Brain microvascular endothelial cell (primary cell): ENCODE results near the gene CADM1.
A peak's percentile ranks its signal among the peaks of the same experiment; 100 is the strongest.

Experiments
- DNase-seq: peaks from one replicate; pipeline ENCODE4 v3.0.0-alpha.2; 2020
- H3K27ac ChIP-seq: fragments of 250-450 bp; sonication (Bioruptor Pico); 2 replicates; pipeline ENCODE4 v1.5.1; 2020; ENCODE audit warnings: mild to moderate bottlenecking, moderate library complexity
- H3K27me3 ChIP-seq: fragments of 250-450 bp; sonication (Bioruptor Pico); replicated peaks from 2 replicates; pipeline ENCODE4 v1.5.1; 2020; ENCODE audit warnings: mild to moderate bottlenecking
- H3K36me3 ChIP-seq: fragments of 250-450 bp; sonication (Bioruptor Pico); replicated peaks from 2 replicates; pipeline ENCODE4 v1.5.1; 2020; ENCODE audit warnings: mild to moderate bottlenecking
- H3K4me3 ChIP-seq: 2 replicates; pipeline ENCODE4 v1.5.1; 2011; ENCODE audit warnings: low read depth, mild to moderate bottlenecking, control low read depth, low read length, moderate library complexity
- in situ Hi-C: cut with HindIII; loops from 2 replicates; pipeline ENCODE4 v1.10.0; 2017; ENCODE audit warnings: low sequenced_read_pairs, low pct_ligation_motif_present
- TF ChIP-seq, protein P1 (sequence below): IDR thresholded peaks from 2 replicates; pipeline ENCODE4 v1.5.1; 2011; ENCODE audit warnings: low read depth, mild to moderate bottlenecking, moderate library complexity, low read length, control low read depth, inconsistent platforms; ENCODE audit errors: missing control alignments

Gene CADM1

DNA sequence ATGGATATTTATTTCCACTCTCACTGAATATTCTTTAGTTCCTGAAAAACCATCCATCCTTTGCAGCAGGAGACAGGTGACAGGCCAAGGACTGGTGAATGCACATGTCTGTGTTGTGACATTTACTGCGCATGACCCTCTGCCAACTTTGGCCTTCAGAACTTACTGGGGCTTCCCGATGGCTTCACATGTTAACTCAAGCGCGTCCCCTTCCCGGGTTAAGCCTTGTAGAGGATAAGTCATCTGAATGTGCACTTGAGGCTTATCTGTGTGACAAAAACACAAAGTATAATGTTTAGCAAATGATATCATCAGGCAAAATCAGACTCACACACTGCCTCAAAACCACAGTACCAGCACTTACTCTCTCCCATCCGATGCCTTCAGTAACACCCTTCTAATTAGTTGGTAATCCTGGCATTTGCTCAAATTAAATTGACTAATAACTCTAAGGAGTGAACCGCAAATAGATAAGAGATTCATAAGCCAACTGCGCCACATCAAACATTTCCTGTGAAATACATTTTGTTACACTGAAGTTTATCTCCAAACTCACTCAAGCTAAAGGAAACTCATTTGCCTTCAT is 286.4 kb downstream of the CADM1 start:
- in situ Hi-C loops, result no loop called here
- H3K36me3 ChIP-seq, result no peaks in the 10 kb centered on the region
- H3K4me3 ChIP-seq, result no peak overlapping the region
- TF ChIP-seq, protein P1, sequence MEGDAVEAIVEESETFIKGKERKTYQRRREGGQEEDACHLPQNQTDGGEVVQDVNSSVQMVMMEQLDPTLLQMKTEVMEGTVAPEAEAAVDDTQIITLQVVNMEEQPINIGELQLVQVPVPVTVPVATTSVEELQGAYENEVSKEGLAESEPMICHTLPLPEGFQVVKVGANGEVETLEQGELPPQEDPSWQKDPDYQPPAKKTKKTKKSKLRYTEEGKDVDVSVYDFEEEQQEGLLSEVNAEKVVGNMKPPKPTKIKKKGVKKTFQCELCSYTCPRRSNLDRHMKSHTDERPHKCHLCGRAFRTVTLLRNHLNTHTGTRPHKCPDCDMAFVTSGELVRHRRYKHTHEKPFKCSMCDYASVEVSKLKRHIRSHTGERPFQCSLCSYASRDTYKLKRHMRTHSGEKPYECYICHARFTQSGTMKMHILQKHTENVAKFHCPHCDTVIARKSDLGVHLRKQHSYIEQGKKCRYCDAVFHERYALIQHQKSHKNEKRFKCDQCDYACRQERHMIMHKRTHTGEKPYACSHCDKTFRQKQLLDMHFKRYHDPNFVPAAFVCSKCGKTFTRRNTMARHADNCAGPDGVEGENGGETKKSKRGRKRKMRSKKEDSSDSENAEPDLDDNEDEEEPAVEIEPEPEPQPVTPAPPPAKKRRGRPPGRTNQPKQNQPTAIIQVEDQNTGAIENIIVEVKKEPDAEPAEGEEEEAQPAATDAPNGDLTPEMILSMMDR, result no peak
- H3K27ac ChIP-seq, result no peak overlapping the region
- no peaks in the 10 kb centered on the region for H3K27me3 ChIP-seq
- no peak for DNase-seq

DNA sequence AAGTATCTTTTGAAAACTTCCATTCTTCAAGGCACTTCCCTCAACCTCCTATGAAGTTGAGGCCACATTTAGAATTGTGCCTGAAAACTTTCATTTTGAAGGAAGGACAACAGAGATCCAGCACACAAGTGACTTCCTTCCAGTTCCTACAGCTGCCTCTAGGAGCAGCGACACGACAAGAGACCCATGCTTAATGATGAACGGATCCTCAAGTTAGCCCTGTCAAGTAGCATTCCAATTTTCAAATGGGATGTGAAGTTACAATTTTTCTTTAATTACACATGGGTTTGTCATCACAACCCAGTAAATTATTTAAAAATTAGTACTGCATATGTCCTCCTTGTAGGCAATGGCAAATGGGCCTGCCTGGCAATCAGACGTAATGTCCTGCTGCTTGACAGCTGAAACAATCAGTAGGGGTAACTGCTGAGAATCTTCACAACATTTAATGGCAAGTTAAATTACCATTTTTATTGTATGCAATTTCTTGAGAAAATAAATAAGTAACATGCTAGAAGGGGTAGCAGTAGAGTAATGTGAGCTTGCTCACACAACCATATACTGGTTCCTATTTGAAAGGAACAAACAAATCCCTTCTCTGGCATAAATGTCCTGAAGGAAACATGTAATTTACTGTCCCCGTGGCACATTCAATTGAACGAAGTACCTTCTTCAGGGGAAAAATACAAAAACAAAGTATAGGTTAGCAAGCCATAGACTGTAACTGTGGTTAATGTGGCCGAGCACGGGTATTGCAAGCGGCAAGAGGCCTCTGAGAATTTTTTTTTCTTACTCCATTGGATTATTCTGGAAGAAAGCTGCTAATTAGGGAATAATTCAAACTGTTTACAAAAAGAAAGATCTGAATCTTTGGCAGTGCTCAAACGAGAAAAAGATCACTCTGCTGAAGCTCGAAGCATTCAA is 288.3 kb downstream of the CADM1 start:
- Histone ChIP-seq H3K4me3 (no peak overlapping the region), H3K36me3 (no peaks in the 10 kb centered on the region), H3K27me3 (no peaks in the 10 kb centered on the region), H3K27ac (no peak overlapping the region)
- TF ChIP-seq, protein P1, result peak; percentile 68
- in situ Hi-C loops, result no loop called here
- no peak for DNase-seq

DNA sequence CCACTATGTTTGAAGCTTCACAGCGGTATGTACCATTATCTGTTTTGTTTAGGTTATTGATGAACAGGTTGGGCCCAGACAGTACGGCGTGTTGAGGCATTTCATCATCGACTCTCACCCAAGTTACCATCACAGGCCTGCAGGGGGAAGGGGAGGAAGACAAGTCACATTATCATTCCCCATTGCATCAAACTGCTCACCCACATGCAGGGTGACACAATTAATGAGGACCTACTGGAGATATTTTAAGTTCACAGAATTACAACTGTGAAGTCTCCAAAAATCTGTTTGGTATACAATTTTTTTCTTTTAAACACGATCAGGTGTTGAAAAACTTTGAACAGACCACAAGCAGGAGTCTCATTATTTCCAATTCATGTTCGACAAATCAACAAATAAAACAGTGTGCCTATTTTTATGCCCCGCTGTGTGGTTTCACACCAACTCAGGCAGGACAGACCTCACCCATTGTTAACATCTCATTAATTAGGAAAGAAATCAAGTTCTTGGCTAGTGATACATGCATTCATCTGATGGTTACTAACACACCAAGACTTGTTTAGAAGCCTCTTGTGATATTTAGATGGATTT is 289.5 kb downstream of the CADM1 start:
- in situ Hi-C loops, result no loop called here
- Histone ChIP-seq H3K36me3 (no peaks in the 10 kb centered on the region), H3K4me3 (no peak overlapping the region), H3K27me3 (no peaks in the 10 kb centered on the region), H3K27ac (no peak overlapping the region)
- no peak for DNase-seq
- TF ChIP-seq, protein P1, result no peak

DNA sequence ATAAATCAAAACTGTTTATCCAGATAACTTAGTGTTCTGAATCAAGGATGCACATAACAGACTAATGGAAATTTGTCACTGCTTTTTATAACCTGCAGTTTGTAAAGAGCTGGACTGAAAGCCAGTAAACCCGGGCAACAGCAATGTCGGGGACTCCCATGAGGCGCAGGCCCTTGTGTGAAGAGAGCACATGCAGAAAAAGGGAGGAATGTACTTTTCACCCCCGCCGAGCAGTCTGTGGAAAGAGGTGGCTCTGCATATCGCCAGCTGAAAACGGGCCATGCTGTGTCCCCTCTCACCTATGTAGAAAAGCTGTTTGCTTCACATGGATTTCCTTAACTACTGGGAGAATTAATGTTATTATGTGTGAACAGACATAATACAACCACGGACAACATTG is 291.2 kb downstream of the CADM1 start:
- Histone ChIP-seq H3K36me3 (no peaks in the 10 kb centered on the region), H3K27ac (no peak overlapping the region), H3K4me3 (no peak overlapping the region), H3K27me3 (no peaks in the 10 kb centered on the region)
- in situ Hi-C loops, result no loop called here
- TF ChIP-seq, protein P1, result no peak
- no peak for DNase-seq

DNA sequence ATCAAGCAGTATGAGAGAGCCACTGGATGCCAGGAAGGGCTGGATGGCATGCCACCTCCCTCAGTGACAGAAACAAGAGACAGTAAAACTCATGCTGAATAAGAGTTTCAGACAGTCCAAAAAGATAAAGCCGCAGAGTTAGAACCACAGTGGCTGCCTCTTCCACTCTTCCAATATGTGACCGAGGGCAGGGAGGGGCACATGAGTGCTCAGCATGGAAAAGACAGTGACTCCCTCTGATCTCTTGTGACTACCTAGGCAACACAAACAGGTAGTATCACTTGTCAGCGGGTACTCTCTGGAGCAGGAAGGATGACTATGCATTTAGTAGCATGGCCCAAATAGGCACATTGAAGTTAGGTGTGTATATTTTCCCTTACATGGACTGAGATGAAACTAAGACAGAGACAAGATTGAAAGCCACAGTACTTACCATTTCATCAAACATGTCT is 295.4 kb downstream of the CADM1 start:
- DNase-seq, result no peak
- Histone ChIP-seq H3K36me3 (no peaks in the 10 kb centered on the region), H3K27me3 (no peaks in the 10 kb centered on the region), H3K27ac (no peak overlapping the region), H3K4me3 (no peak overlapping the region)
- TF ChIP-seq, protein P1, result no peak
- in situ Hi-C loops, result no loop called here
